Type B pancreatic cell (in vitro differentiated cells): ENCODE data around the gene GNAI1. TPM values are rescaled to one million over a fixed set of nuclear protein-coding genes. Genes with fewer than 3 reads are reported as not detected.

Experiments used
- DNase-seq: peaks from one replicate; pipeline ENCODE4 v3.0.0; 2021; ENCODE audit warnings: mixed read lengths; ENCODE audit not compliant: unreplicated experiment; ENCODE audit errors: extremely low spot score
- H3K27ac Mint-ChIP-seq: 2 replicates; pipeline ENCODE4 v1.8.0; 2021; ENCODE audit warnings: mild to moderate bottlenecking, mixed read lengths
- H3K27me3 Mint-ChIP-seq: 2 replicates; pipeline ENCODE4 v1.8.0; 2021; ENCODE audit warnings: mixed read lengths
- H3K36me3 Mint-ChIP-seq: 2 replicates; pipeline ENCODE4 v1.8.0; 2021; ENCODE audit warnings: mixed read lengths
- H3K4me1 Mint-ChIP-seq: one replicate; pipeline ENCODE4 v1.8.0; 2021; ENCODE audit warnings: mixed read lengths; ENCODE audit not compliant: unreplicated experiment
- H3K4me3 Mint-ChIP-seq: 2 replicates; pipeline ENCODE4 v1.8.0; 2021; ENCODE audit warnings: mild to moderate bottlenecking, mixed read lengths
- H3K9me3 Mint-ChIP-seq: 2 replicates; pipeline ENCODE4 v1.8.0; 2021; ENCODE audit warnings: mixed read lengths
- long read RNA-seq: library from polyadenylated mRNA; unstranded; transcript quantifications from one replicate; pipeline ENCODE4 v2.0.0, GENCODE V29; 2020
- total RNA-seq: library from RNA; stranded (reverse); gene quantifications from 2 replicates; pipeline ENCODE4 v1.2.1, GENCODE V29; 2021; ENCODE audit warnings: low replicate concordance
- TF ChIP-seq, protein P1 (sequence below): fragments of 200-600 bp; sonication (generic); conservative IDR thresholded peaks from 2 replicates; pipeline ENCODE4 v1.5.0; 2021; ENCODE audit warnings: antibody characterized with exemption, mild to moderate bottlenecking

The GNAI1 gene
- 20.9 and 39.2 TPM in 2 replicates for total RNA-seq
- long read RNA-seq, full-length matches to known transcripts: 58 of 61 reads
- long read RNA-seq, partial matches to known transcripts: 0 of 61 reads
- long read RNA-seq, other reads (novel, unspliced or antisense): 3 of 61 reads

- DNase-seq: peak; percentile 88
- no peaks in the 10 kb centered on the region for H3K36me3 Mint-ChIP-seq
- H3K4me3 Mint-ChIP-seq: peak within 1 kb of the TSS; percentile 89
- H3K9me3 Mint-ChIP-seq: no peaks in the 10 kb centered on the region
- peaks cover 10% of the 10 kb centered on the region for H3K27me3 Mint-ChIP-seq
- peaks cover 31% of the 10 kb centered on the region for H3K4me1 Mint-ChIP-seq
- TF ChIP-seq, protein P1, sequence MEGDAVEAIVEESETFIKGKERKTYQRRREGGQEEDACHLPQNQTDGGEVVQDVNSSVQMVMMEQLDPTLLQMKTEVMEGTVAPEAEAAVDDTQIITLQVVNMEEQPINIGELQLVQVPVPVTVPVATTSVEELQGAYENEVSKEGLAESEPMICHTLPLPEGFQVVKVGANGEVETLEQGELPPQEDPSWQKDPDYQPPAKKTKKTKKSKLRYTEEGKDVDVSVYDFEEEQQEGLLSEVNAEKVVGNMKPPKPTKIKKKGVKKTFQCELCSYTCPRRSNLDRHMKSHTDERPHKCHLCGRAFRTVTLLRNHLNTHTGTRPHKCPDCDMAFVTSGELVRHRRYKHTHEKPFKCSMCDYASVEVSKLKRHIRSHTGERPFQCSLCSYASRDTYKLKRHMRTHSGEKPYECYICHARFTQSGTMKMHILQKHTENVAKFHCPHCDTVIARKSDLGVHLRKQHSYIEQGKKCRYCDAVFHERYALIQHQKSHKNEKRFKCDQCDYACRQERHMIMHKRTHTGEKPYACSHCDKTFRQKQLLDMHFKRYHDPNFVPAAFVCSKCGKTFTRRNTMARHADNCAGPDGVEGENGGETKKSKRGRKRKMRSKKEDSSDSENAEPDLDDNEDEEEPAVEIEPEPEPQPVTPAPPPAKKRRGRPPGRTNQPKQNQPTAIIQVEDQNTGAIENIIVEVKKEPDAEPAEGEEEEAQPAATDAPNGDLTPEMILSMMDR: peak; percentile 67
- H3K27ac Mint-ChIP-seq: peak within 1 kb of the TSS; percentile 87
These were observed at the start of gene GNAI1 for GRCh38 chr7:80134536-80135308. Gene GNAI1, plus strand, starts transcription at chr7:80134831. Its CDS starts 330 bp downstream, at chr7:80135161.

DNA sequence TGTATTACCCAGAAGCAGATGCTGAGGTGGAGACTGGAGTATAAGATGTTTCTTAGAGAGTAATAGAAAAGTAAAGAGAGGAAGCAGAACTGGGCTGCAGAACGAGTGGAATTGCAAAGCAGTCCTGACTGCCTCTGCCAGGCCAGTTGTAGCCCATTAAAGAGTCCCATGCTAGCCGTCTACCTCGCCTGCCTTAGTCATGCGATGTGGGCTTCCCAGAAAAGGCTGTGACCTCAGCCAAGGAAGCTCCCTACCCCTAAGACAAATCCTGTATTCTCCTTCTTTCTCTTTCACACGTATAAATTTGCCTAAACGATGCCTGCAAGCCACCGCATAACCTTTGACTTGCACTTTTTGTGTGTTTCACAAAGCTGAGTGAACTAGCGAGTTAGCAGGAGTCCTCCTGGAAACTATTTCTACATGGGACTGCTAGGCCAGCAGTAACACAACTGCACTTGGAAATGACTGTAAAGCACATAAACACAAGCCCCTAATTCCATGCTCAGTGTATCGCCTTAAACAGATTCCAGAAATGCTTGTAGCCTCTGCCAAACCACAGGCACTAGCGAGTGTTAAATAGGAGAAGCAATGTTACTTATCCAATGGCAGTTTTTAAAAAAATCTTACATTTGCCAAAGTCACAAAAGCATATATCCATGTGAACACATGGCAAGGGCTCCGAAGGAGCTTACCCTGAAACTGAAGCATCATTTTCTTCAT is 47.4 kb upstream of the GNAI1 start:
- Mint-ChIP-seq H3K4me3 (no peak overlapping the region), H3K4me1 (no peaks in the 10 kb centered on the region), H3K36me3 (no peaks in the 10 kb centered on the region), H3K27me3 (no peaks in the 10 kb centered on the region), H3K9me3 (no peaks in the 10 kb centered on the region), H3K27ac (no peak overlapping the region)
- TF ChIP-seq, protein P1: no peak
- no peak for DNase-seq

DNA sequence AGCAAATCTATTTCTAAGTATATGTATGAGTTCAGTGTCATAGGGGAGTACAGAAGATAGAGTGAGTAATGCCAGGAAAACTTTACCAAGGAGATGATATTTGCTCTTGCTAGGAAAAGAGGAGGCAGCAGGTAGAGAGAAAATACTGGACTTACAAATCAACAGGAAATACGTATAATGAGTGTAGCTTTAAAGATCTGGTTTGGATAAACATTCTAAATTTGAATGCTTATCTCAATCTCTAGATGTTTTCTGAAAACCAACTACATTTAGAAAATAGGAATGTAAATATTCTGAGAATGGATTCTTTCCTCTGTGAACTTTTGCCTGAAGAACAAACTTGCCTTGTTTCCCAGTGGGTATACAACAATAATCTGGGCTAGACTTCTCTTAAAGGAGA is 46.9 kb upstream of the GNAI1 start:
- Mint-ChIP-seq H3K4me1 (no peaks in the 10 kb centered on the region), H3K4me3 (no peak overlapping the region), H3K9me3 (no peaks in the 10 kb centered on the region), H3K36me3 (no peaks in the 10 kb centered on the region), H3K27ac (no peak overlapping the region), H3K27me3 (no peaks in the 10 kb centered on the region)
- no peak for DNase-seq
- TF ChIP-seq, protein P1: no peak

DNA sequence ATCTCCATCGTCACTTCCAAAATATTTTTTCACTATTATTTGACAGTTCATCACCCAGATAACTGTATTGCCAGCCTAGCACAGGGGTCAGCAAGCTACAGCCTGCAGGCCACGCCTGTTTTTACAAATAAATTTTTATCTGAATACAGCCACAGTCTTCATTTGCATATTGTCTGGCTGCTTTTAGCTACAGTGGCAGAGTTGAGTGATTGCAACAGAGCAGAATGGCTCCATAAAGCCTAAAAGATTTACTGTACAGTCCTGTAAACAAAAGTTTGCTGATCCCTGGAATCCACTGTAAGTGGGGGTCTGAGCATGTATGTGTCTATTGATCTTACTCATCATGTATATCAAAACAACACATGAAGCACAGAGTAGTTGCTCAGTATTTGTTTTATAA is 45.9 kb upstream of the GNAI1 start:
- Mint-ChIP-seq H3K4me3 (no peak overlapping the region), H3K27ac (no peak overlapping the region), H3K27me3 (no peaks in the 10 kb centered on the region), H3K9me3 (no peaks in the 10 kb centered on the region), H3K36me3 (no peaks in the 10 kb centered on the region), H3K4me1 (no peaks in the 10 kb centered on the region)
- TF ChIP-seq, protein P1: no peak
- no peak for DNase-seq

DNA sequence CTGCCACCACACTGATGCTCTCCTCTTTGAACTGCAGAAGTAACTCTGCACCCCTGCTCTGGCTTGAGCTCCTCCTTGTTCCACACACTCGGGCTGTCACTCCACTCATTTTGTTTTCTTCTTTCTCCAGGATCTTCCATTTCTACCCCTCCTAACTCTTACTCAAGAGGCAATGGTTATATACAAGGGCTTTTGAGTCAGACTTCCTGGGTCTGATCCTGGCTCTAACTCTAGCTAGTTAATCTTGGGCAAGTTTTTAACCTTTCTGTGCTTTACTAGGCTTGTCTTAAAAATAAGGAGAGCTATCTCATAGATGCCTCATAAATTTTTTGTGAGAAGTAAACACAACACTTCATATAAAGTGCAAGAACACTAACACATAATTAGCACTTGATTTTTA is 45.3 kb upstream of the GNAI1 start:
- H3K4me1 Mint-ChIP-seq: no peaks in the 10 kb centered on the region
- no peaks in the 10 kb centered on the region for H3K27me3 Mint-ChIP-seq
- TF ChIP-seq, protein P1: no peak
- H3K27ac Mint-ChIP-seq: no peak overlapping the region
- H3K36me3 Mint-ChIP-seq: no peaks in the 10 kb centered on the region
- H3K4me3 Mint-ChIP-seq: no peak overlapping the region
- no peaks in the 10 kb centered on the region for H3K9me3 Mint-ChIP-seq
- no peak for DNase-seq
